Muscle of leg (tissue), 16 donors: ENCODE data around the gene SETD1B. TPM values are rescaled to one million over a fixed set of nuclear protein-coding genes. Genes with fewer than 3 reads are reported as not detected.
A peak's percentile ranks its signal among the peaks of the same experiment; 100 is the strongest.
"Not testable (repeated sequence)": the region's sequence is repeated elsewhere in the genome, so short reads cannot be mapped to it uniquely, and the experiment has no call there.

Source experiments
- DNase-seq: peaks from one replicate; pipeline ENCODE4 v3.0.0; 2013
- H3K27ac ChIP-seq: one replicate; pipeline ENCODE4 v1.5.1; 2013; ENCODE audit warnings: mild to moderate bottlenecking, low read length, control low read depth
- H3K27me3 ChIP-seq: one replicate; pipeline ENCODE4 v1.6.1; 2013; ENCODE audit warnings: low read length; ENCODE audit not compliant: control insufficient read depth, insufficient read depth
- H3K36me3 ChIP-seq: one replicate; pipeline ENCODE4 v1.6.1; 2013; ENCODE audit warnings: low read length; ENCODE audit not compliant: control insufficient read depth, insufficient read depth
- H3K4me1 ChIP-seq: one replicate; pipeline ENCODE4 v1.6.1; 2013; ENCODE audit warnings: low read length; ENCODE audit not compliant: control insufficient read depth, insufficient read depth
- H3K4me3 ChIP-seq: one replicate; pipeline ENCODE4 v1.5.1; 2013; ENCODE audit warnings: low read length, control low read depth
- H3K9me3 ChIP-seq: replicated peaks from 2 replicates; pipeline ENCODE4 v1.6.1; 2013; ENCODE audit warnings: low read depth, low read length; ENCODE audit not compliant: control insufficient read depth
- WGBS: methylation state at CpG from one replicate; pipeline ENCODE4 v1.1.5; 2013; ENCODE audit warnings: missing lambda C conversion rate; ENCODE audit not compliant: insufficient coverage; 5-methylcytosine and 5-hydroxymethylcytosine counted together
- long read RNA-seq, 11 donors: transcript quantifications; one replicate each; lab custom pipeline, GENCODE V29; 2026
- polyA plus RNA-seq, 8 donors: library from polyadenylated mRNA; unstranded; fragments of 120-200 nt; gene quantifications; one replicate each; pipeline versions ENCODE4 v1.2.1 to v1.2.3, GENCODE V29; 2013; ENCODE audit warnings: inconsistent platforms in 1 of 8, low replicate concordance in 1 of 8; ENCODE audit not compliant: insufficient read length in 8 of 8, insufficient read depth in 1 of 8
- total RNA-seq: library from RNA; stranded (reverse); fragments of 120-200 nt; gene quantifications from one replicate; pipeline ENCODE4 v1.2.4, GENCODE V29; 2013

SETD1B gene
- total RNA-seq: 3.6 TPM
- 10 to 100 TPM in 5 of 8 donors, 1 to 10 TPM in 3; 6.6 to 13.4 (median 10.3) TPM for polyA plus RNA-seq
- long read RNA-seq, donor 1: 0 reads
- long read RNA-seq, donor 2: 0 reads
- long read RNA-seq, donor 3: 0 reads
- long read RNA-seq, donor 4: 0 reads
- long read RNA-seq, donor 5: 0 reads
- long read RNA-seq, donor 6, partial matches to known transcripts: 5 of 5 reads
- long read RNA-seq, donor 6, other reads (novel, unspliced or antisense): 0 of 5 reads
- long read RNA-seq, donor 7: 0 reads
- long read RNA-seq, donor 8: 0 reads
- long read RNA-seq, donor 9: 0 reads
- long read RNA-seq, donor 10: 0 reads
- long read RNA-seq, donor 11: 0 reads

DNA sequence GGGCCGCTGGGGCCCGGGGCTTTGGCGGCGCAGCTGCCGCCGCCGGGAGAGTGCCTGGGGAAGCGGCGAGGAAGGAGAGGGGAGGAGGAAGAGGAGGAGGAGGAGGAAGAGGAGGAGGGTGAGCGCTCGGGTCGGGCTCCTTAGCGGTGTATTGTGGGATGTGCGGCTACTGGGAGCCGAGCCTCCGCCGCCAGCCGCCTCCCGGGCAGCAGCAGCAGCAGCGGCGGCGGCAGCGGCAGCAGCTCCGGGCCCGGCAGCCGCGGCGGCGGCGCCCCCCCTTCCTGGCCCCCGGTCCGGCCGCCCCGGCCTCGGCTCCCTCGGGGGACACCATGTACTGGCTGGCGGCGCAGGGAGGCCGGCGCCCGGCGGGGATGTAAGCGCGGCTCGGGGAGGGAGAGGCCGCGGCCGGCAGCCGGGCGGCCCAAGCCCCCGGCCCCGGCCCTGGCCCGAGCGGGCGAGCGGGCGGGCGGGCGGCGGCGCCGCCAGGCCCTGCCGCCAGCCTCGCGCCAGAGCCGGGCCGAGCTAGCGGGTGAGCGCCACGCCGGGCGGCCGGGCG is at the start of gene SETD1B:
TSS of gene SETD1B (plus strand) at position 149 of the 556 bp plus-strand sequence. CDS start 729 bp downstream, outside the sequence.
- H3K4me1 ChIP-seq: peaks cover 40% of the 10 kb centered on the region

GRCh38 chr12:121754836-121755235 is 49.0 kb upstream of the SETD1B start:
- Histone ChIP-seq H3K4me1 (peaks cover 12% of the 10 kb centered on the region), H3K4me3 (no peak overlapping the region), H3K9me3 (no peaks in the 10 kb centered on the region), H3K36me3 (peaks cover 46% of the 10 kb centered on the region), H3K27ac (no peak overlapping the region), H3K27me3 (no peaks in the 10 kb centered on the region)
- DNase-seq: no peak
- 95% methylated on average over 6 of the region's 11 CpGs for WGBS

More for the DNA sequence above, at the start of gene SETD1B:
- Histone ChIP-seq H3K4me3 (peak within 1 kb of the TSS; percentile 79), H3K36me3 (peaks cover 30% of the 10 kb centered on the region), H3K9me3 (no peaks in the 10 kb centered on the region), H3K27me3 (no peaks in the 10 kb centered on the region), H3K27ac (peak within 1 kb of the TSS; percentile 100)
- DNase-seq: peak; percentile 76
- under 1% methylated on average over 73 of the region's 74 CpGs for WGBS

GRCh38 chr12:121755591-121755990 is 48.2 kb upstream of the SETD1B start:
- DNase-seq: no peak
- Histone ChIP-seq H3K36me3 (peaks cover 42% of the 10 kb centered on the region), H3K27me3 (no peaks in the 10 kb centered on the region), H3K4me1 (peaks cover 12% of the 10 kb centered on the region), H3K4me3 (no peak overlapping the region), H3K27ac (no peak overlapping the region), H3K9me3 (no peaks in the 10 kb centered on the region)
- 100% methylated on average over 1 of the region's 3 CpGs for WGBS

- Histone ChIP-seq H3K4me1 (peaks cover 30% of the 10 kb centered on the region), H3K36me3 (peaks cover 31% of the 10 kb centered on the region)
- not testable (repeated sequence) for H3K27ac ChIP-seq, H3K27me3 ChIP-seq, DNase-seq, H3K9me3 ChIP-seq, H3K4me3 ChIP-seq
- WGBS: 93% methylated on average over 8 of the region's 22 CpGs
Observed at GRCh38 chr12:121758536-121758935, 45.3 kb upstream of the SETD1B start.

- H3K27ac ChIP-seq: peak overlapping the region; percentile 86
- WGBS: 35% methylated on average over 4 of the region's 6 CpGs
Observed at GRCh38 chr12:121762269-121762668, 41.5 kb upstream of the SETD1B start.

DNA sequence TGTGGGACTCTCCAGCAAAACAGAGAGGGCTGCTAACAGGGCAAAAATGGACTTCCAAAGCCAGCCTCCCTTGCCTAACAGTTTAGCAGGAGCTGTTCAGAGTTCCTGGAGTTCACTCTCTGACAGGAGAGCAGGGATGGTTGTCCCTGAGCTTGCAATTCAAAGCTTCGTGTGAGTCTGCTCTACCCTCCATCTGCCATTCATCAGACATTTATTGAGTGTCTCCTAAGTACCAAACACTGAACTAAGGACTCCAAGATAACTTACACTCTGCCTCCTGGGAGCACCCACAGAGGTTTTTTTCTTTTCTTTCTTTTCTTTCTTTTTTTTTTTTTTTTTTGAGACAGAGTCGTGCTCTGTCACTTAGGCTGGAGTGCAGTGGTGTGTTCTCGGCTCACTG is 39.0 kb upstream of the SETD1B start:
- Histone ChIP-seq H3K27ac (no peak overlapping the region), H3K9me3 (no peaks in the 10 kb centered on the region), H3K4me3 (no peak overlapping the region), H3K27me3 (no peaks in the 10 kb centered on the region), H3K36me3 (peaks cover 26% of the 10 kb centered on the region), H3K4me1 (peaks cover 51% of the 10 kb centered on the region)
- no peak for DNase-seq
- WGBS: 25% methylated on average over 1 of the region's 3 CpGs

More at GRCh38 chr12:121762269-121762668, 41.5 kb upstream of the SETD1B start:
- no peak overlapping the region for H3K4me3 ChIP-seq
- H3K9me3 ChIP-seq: no peaks in the 10 kb centered on the region
- peaks cover 36% of the 10 kb centered on the region for H3K4me1 ChIP-seq
- no peaks in the 10 kb centered on the region for H3K27me3 ChIP-seq
- H3K36me3 ChIP-seq: peaks cover 31% of the 10 kb centered on the region
- peak; percentile 91 for DNase-seq

GRCh38 chr12:121765573-121765972 is 38.2 kb upstream of the SETD1B start:
- 38% methylated on average over 1 of the region's 5 CpGs for WGBS
- Histone ChIP-seq H3K9me3 (no peaks in the 10 kb centered on the region), H3K4me1 (peaks cover 58% of the 10 kb centered on the region), H3K36me3 (peaks cover 24% of the 10 kb centered on the region), H3K27ac (peak overlapping the region; percentile 20), H3K27me3 (no peaks in the 10 kb centered on the region), H3K4me3 (no peak overlapping the region)
- peak; percentile 83 for DNase-seq

- H3K36me3 ChIP-seq: peaks cover 24% of the 10 kb centered on the region
- no peaks in the 10 kb centered on the region for H3K27me3 ChIP-seq
- H3K4me1 ChIP-seq: peaks cover 63% of the 10 kb centered on the region
- no peak for DNase-seq
- H3K4me3 ChIP-seq: no peak overlapping the region
- 88% methylated on average over 5 of the region's 5 CpGs for WGBS
- no peak overlapping the region for H3K27ac ChIP-seq
- no peaks in the 10 kb centered on the region for H3K9me3 ChIP-seq
Observed at GRCh38 chr12:121766290-121767039, 37.3 kb upstream of the SETD1B start.

- H3K27ac ChIP-seq: peak overlapping the region; percentile 74
- H3K4me3 ChIP-seq: no peak overlapping the region
- H3K9me3 ChIP-seq: no peaks in the 10 kb centered on the region
- DNase-seq: peak; percentile 81
- 20% methylated on average over 9 of the region's 10 CpGs for WGBS
- peaks cover 22% of the 10 kb centered on the region for H3K36me3 ChIP-seq
- H3K27me3 ChIP-seq: no peaks in the 10 kb centered on the region
- H3K4me1 ChIP-seq: peaks cover 55% of the 10 kb centered on the region
Observed at GRCh38 chr12:121767525-121768016, 36.2 kb upstream of the SETD1B start.
